H9 (cell line): ENCODE measurements around the gene INSM1. TPM values are rescaled to one million over a fixed set of nuclear protein-coding genes. Genes with fewer than 3 reads are reported as not detected.

Experiments used
- DNase-seq: peaks from one replicate; pipeline ENCODE4 v3.0.0-alpha.2; 2017
- H2AFZ ChIP-seq: one replicate; pipeline ENCODE4 v1.6.1; 2013; ENCODE audit warnings: mild to moderate bottlenecking, low read length, control low read depth, moderate library complexity
- H2AK5ac ChIP-seq: 2 replicates; pipeline ENCODE4 v1.6.1; 2013; ENCODE audit warnings: low read length, control low read depth, mixed read lengths; ENCODE audit not compliant: insufficient read length
- H2BK120ac ChIP-seq: one replicate; pipeline ENCODE4 v1.6.1; 2013; ENCODE audit warnings: low read depth, mild to moderate bottlenecking, low read length, control low read depth, inconsistent platforms; ENCODE audit not compliant: poor library complexity, severe bottlenecking
- H2BK12ac ChIP-seq: 2 replicates; pipeline ENCODE4 v1.6.1; 2013; ENCODE audit warnings: low read length, control low read depth, mixed read lengths, low read depth; ENCODE audit not compliant: insufficient read length
- H2BK15ac ChIP-seq: 2 replicates; pipeline ENCODE4 v1.6.1; 2013; ENCODE audit warnings: low read depth, low read length, control low read depth
- H2BK20ac ChIP-seq: one replicate; pipeline ENCODE4 v1.6.1; 2013; ENCODE audit warnings: low read depth, mild to moderate bottlenecking, low read length, control low read depth, inconsistent platforms; ENCODE audit not compliant: poor library complexity, severe bottlenecking
- H2BK5ac ChIP-seq: 2 replicates; pipeline ENCODE4 v1.6.1; 2013; ENCODE audit warnings: low read length, control low read depth, mixed read lengths; ENCODE audit not compliant: insufficient read length
- H3K14ac ChIP-seq: 2 replicates; pipeline ENCODE4 v1.6.1; 2013; ENCODE audit warnings: low read length, control low read depth; ENCODE audit not compliant: insufficient read depth
- H3K18ac ChIP-seq: 2 replicates; pipeline ENCODE4 v1.6.1; 2013; ENCODE audit warnings: low read depth, mild to moderate bottlenecking, mixed read lengths, low read length, control low read depth; ENCODE audit not compliant: insufficient read length
- H3K23ac ChIP-seq: 2 replicates; pipeline ENCODE4 v1.6.1; 2013; ENCODE audit warnings: low read length, control low read depth, mixed read lengths, low read depth; ENCODE audit not compliant: insufficient read length
- H3K23me2 ChIP-seq: 2 replicates; pipeline ENCODE4 v1.6.1; 2013; ENCODE audit warnings: low read depth, mild to moderate bottlenecking, mixed read lengths, low read length, control low read depth; ENCODE audit not compliant: insufficient read length, poor library complexity, severe bottlenecking
- H3K27ac ChIP-seq: 2 replicates; pipeline ENCODE4 v1.5.1; 2013; ENCODE audit warnings: low read length, control low read depth, mixed read lengths, low read depth; ENCODE audit not compliant: insufficient read length
- H3K27me3 ChIP-seq: 2 replicates; pipeline ENCODE4 v1.6.1; 2013; ENCODE audit warnings: low read length, control low read depth, inconsistent platforms; ENCODE audit not compliant: insufficient read depth
- H3K4ac ChIP-seq: 2 replicates; pipeline ENCODE4 v1.6.1; 2013; ENCODE audit warnings: low read depth, mild to moderate bottlenecking, control low read depth, inconsistent platforms, low read length, moderate library complexity
- H3K4me1 ChIP-seq: 2 replicates; pipeline ENCODE4 v1.6.1; 2013; ENCODE audit warnings: low read length, control low read depth, inconsistent platforms; ENCODE audit not compliant: insufficient read depth
- H3K4me2 ChIP-seq: 2 replicates; pipeline ENCODE4 v1.6.1; 2013; ENCODE audit warnings: low read length, control low read depth, mixed read lengths; ENCODE audit not compliant: insufficient read length, insufficient read depth
- H3K56ac ChIP-seq: 2 replicates; pipeline ENCODE4 v1.6.1; 2013; ENCODE audit warnings: low read depth, mild to moderate bottlenecking, mixed read lengths, low read length, control low read depth; ENCODE audit not compliant: insufficient read length
- H3K79me1 ChIP-seq: 2 replicates; pipeline ENCODE4 v1.6.1; 2013; ENCODE audit warnings: low read depth, mild to moderate bottlenecking, moderate library complexity, low read length, control low read depth, inconsistent platforms; ENCODE audit not compliant: insufficient read depth, poor library complexity, severe bottlenecking
- H3K79me2 ChIP-seq: 2 replicates; pipeline ENCODE4 v1.6.1; 2013; ENCODE audit warnings: low read length, control low read depth, inconsistent platforms; ENCODE audit not compliant: insufficient read depth
- H3K9ac ChIP-seq: 2 replicates; pipeline ENCODE4 v1.6.1; 2013; ENCODE audit warnings: low read length, control low read depth, mixed read lengths; ENCODE audit not compliant: insufficient read length; ENCODE audit errors: extremely low read depth
- H3K9me3 ChIP-seq: one replicate; pipeline ENCODE4 v1.6.1; 2013; ENCODE audit warnings: low read depth, low read length, inconsistent platforms; ENCODE audit not compliant: control insufficient read depth
- H3T11ph ChIP-seq: one replicate; pipeline ENCODE4 v1.6.1; 2013; ENCODE audit warnings: mild to moderate bottlenecking, low read length, control low read depth, inconsistent platforms
- H4K20me1 ChIP-seq: one replicate; pipeline ENCODE4 v1.6.1; 2013; ENCODE audit not compliant: control insufficient read depth, insufficient read length, insufficient read depth
- H4K5ac ChIP-seq: 2 replicates; pipeline ENCODE4 v1.6.1; 2013; ENCODE audit warnings: low read depth, mild to moderate bottlenecking, mixed read lengths, low read length, control low read depth; ENCODE audit not compliant: insufficient read length
- H4K8ac ChIP-seq: replicated peaks from 2 replicates; pipeline ENCODE4 v1.6.1; 2013; ENCODE audit warnings: low read length, control low read depth, mixed read lengths, low read depth; ENCODE audit not compliant: insufficient read length
- H4K91ac ChIP-seq: 2 replicates; pipeline ENCODE4 v1.6.1; 2013; ENCODE audit warnings: low read depth, mild to moderate bottlenecking, moderate library complexity, mixed read lengths, low read length, control low read depth; ENCODE audit not compliant: insufficient read length
- H3K27ac Mint-ChIP-seq, 3 experiments: 2 replicates in 2 of 3; 3 replicates in 1 of 3; pipeline ENCODE4 v1.8.0; 2020 to 2021; ENCODE audit warnings: mixed read lengths in 3 of 3, mild to moderate bottlenecking in 1 of 3, moderate library complexity in 1 of 3
- H3K27me3 Mint-ChIP-seq: 2 replicates; pipeline ENCODE4 v1.8.0; 2021; ENCODE audit warnings: low read depth, mild to moderate bottlenecking, moderate library complexity, mixed read lengths
- H3K36me3 Mint-ChIP-seq, 3 experiments: 2 replicates in 2 of 3; 3 replicates in 1 of 3; pipeline ENCODE4 v1.8.0; 2020 to 2021; ENCODE audit warnings: low read depth in 3 of 3, mixed read lengths in 3 of 3; ENCODE audit not compliant: insufficient read depth in 1 of 3
- H3K4me1 Mint-ChIP-seq, 2 experiments: 2 replicates each; pipeline ENCODE4 v1.8.0; 2020; ENCODE audit warnings: mixed read lengths in 2 of 2
- H3K4me3 Mint-ChIP-seq, 2 experiments: 2 replicates in 1 of 2; 3 replicates in 1 of 2; pipeline ENCODE4 v1.8.0; 2020 to 2021; ENCODE audit warnings: mild to moderate bottlenecking in 2 of 2, mixed read lengths in 2 of 2, moderate library complexity in 1 of 2
- H3K9me3 Mint-ChIP-seq, 2 experiments: 2 replicates in 1 of 2; 3 replicates in 1 of 2; pipeline ENCODE4 v1.8.0; 2020; ENCODE audit warnings: mild to moderate bottlenecking in 2 of 2, mixed read lengths in 2 of 2, moderate library complexity in 1 of 2
- WGBS: extraction: QIAGEN DNeasy Blood & Tissue Kit; methylation state at CpG from one replicate; pipeline ENCODE4 v1.1.7; 2013; ENCODE audit warnings: missing lambda C conversion rate, low lambda C conversion rate, mixed read lengths; ENCODE audit not compliant: insufficient read length; ENCODE audit errors: extremely low coverage; 5-methylcytosine and 5-hydroxymethylcytosine counted together
- total RNA-seq: library from RNA; stranded (reverse); gene quantifications from 2 replicates; pipeline ENCODE4 v1.2.1, GENCODE V29; 2021
- TF ChIP-seq, protein P1 (sequence below): fragments of 200-600 bp; sonication (generic); conservative IDR thresholded peaks from 3 replicates; pipeline ENCODE4 v1.8.0; 2021; ENCODE audit warnings: antibody characterized with exemption, mild to moderate bottlenecking

INSM1 gene
- total RNA-seq, 1 experiment from 2014 or later, result 0.83 TPM

DNA sequence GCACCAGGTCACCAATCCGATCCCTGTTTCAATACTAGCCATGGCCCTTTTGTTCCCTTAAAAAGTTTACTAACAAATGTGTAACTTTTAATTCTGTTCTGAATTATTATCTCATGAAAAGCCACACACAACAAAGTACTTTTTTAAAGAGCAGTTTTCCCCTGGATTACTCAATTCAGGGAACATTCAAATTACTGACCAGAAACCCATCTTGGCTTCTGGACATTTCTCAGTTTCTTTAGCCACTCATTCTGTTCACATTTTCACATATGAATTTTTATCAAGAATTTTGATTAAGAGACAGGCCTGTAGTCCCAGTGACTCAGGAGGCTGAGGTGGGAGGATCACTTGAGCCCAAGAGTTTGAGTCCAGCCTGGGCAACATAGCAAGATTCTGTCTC lies 47.4 kb downstream of the INSM1 start:
- no peak overlapping the region for H3K27ac ChIP-seq
- H3K79me2 ChIP-seq, result no peaks in the 10 kb centered on the region
- H3K23ac ChIP-seq, result no peak overlapping the region
- H3K4ac ChIP-seq, result no peak overlapping the region
- no peaks in the 10 kb centered on the region for H3K23me2 ChIP-seq
- H3K14ac ChIP-seq, result no peak overlapping the region
- H3K9ac ChIP-seq, result no peak overlapping the region
- no peak overlapping the region for H2AK5ac ChIP-seq
- H4K5ac ChIP-seq, result no peak overlapping the region
- H4K20me1 ChIP-seq, result no peaks in the 10 kb centered on the region
- peaks cover 39 to 44% of the 10 kb centered on the region in 2 experiments for H3K4me1 Mint-ChIP-seq
- no peak overlapping the region for H2BK20ac ChIP-seq
- no peaks in the 10 kb centered on the region for H3K79me1 ChIP-seq
- H2BK15ac ChIP-seq, result no peak overlapping the region
- peaks cover 0 to 3% (median 0%) of the 10 kb centered on the region in 3 experiments; a peak in 1 of 7 replicates for H3K36me3 Mint-ChIP-seq
- no peak overlapping the region for H3K4me3 Mint-ChIP-seq
- H4K91ac ChIP-seq, result no peak overlapping the region
- H3T11ph ChIP-seq, result no peak overlapping the region
- no peak overlapping the region for H3K27ac Mint-ChIP-seq
- no peak overlapping the region for H2BK12ac ChIP-seq
- no peak overlapping the region for H2BK120ac ChIP-seq
- no peaks in the 10 kb centered on the region for H3K27me3 ChIP-seq
- no peak overlapping the region for H2BK5ac ChIP-seq
- H3K9me3 ChIP-seq, result no peaks in the 10 kb centered on the region
- H4K8ac ChIP-seq, result no peak overlapping the region
- peaks cover 3% of the 10 kb centered on the region; the same call in 1 of the 2 replicates for H3K27me3 Mint-ChIP-seq
- H3K18ac ChIP-seq, result no peak overlapping the region
- DNase-seq, result no peak
- H3K9me3 Mint-ChIP-seq, result no peaks in the 10 kb centered on the region
- H3K4me1 ChIP-seq, result peaks cover 3% of the 10 kb centered on the region; the same call in 1 of the 2 replicates
- no peak overlapping the region for H3K56ac ChIP-seq
- WGBS, result no CpG with 5 or more reads among the region's 1 CpG
- no peak overlapping the region for H2AFZ ChIP-seq
- H3K4me2 ChIP-seq, result no peak overlapping the region
- TF ChIP-seq, protein P1, sequence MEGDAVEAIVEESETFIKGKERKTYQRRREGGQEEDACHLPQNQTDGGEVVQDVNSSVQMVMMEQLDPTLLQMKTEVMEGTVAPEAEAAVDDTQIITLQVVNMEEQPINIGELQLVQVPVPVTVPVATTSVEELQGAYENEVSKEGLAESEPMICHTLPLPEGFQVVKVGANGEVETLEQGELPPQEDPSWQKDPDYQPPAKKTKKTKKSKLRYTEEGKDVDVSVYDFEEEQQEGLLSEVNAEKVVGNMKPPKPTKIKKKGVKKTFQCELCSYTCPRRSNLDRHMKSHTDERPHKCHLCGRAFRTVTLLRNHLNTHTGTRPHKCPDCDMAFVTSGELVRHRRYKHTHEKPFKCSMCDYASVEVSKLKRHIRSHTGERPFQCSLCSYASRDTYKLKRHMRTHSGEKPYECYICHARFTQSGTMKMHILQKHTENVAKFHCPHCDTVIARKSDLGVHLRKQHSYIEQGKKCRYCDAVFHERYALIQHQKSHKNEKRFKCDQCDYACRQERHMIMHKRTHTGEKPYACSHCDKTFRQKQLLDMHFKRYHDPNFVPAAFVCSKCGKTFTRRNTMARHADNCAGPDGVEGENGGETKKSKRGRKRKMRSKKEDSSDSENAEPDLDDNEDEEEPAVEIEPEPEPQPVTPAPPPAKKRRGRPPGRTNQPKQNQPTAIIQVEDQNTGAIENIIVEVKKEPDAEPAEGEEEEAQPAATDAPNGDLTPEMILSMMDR, result no peak
